Transverse colon (tissue), 4 donors: ENCODE results near the gene ADCY1.

Source experiments
- POLR2A ChIP-seq: fragments of 450-650 bp; IDR thresholded peaks from one replicate; pipeline ENCODE4 v1.6.1; 2016; ENCODE audit warnings: antibody characterized with exemption, mild to moderate bottlenecking, moderate library complexity
- POLR2AphosphoS5 ChIP-seq, 3 donors: sonication (generic); formaldehyde crosslinking; IDR thresholded peaks; one replicate each; pipeline ENCODE4 v1.6.1; 2016; ENCODE audit warnings: antibody characterized with exemption in 3 of 3
- TF ChIP-seq, protein P1 (sequence below), 5 experiments: fragments of 200-600 bp in 3 of 5; fragments of 450-650 bp in 2 of 5; sonication (generic) in 3 of 5; IDR thresholded peaks; 1 replicate in 2 of 5; 2 replicates in 3 of 5; pipeline ENCODE4 v1.5.1; 2016 to 2017; ENCODE audit warnings: antibody characterized with exemption in 5 of 5, inconsistent platforms in 3 of 5, mild to moderate bottlenecking in 2 of 5, moderate library complexity in 1 of 5

DNA sequence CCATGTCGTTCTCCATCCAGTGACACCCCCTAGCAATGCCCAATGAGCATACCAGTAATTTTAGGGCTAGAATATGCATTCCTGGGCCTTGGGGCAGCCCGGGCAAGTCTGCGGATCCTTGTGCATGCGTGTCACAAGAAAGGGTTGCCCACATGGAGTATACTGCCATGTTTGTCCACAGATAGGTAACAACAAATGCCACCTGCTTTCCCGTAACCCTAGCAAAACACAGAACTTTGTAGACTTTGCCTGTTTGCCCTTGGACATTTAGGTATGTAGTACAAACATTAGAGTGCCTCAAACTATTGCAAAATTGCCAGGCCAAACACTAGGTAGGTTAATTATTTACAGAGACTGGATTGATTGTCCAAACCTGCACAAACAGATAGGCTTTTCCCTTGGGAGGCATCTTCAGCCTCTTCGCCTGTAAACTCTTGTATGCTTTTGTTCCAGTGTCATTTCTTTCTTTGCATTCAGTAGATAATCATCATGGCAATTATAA lies 117.0 kb downstream of the ADCY1 start:
- TF ChIP-seq POLR2AphosphoS5 (IDR thresholded peaks at IDR 0.05): no peak
- no peak for TF ChIP-seq POLR2A
- TF ChIP-seq, protein P1, sequence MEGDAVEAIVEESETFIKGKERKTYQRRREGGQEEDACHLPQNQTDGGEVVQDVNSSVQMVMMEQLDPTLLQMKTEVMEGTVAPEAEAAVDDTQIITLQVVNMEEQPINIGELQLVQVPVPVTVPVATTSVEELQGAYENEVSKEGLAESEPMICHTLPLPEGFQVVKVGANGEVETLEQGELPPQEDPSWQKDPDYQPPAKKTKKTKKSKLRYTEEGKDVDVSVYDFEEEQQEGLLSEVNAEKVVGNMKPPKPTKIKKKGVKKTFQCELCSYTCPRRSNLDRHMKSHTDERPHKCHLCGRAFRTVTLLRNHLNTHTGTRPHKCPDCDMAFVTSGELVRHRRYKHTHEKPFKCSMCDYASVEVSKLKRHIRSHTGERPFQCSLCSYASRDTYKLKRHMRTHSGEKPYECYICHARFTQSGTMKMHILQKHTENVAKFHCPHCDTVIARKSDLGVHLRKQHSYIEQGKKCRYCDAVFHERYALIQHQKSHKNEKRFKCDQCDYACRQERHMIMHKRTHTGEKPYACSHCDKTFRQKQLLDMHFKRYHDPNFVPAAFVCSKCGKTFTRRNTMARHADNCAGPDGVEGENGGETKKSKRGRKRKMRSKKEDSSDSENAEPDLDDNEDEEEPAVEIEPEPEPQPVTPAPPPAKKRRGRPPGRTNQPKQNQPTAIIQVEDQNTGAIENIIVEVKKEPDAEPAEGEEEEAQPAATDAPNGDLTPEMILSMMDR (IDR thresholded peaks at IDR 0.05): no peak
